ENCODE results near the gene MRPL47. TPM values are rescaled to one million over a fixed set of nuclear protein-coding genes. Genes with fewer than 3 reads are reported as not detected.

The MRPL47 gene
- 26.2 TPM for total RNA-seq
- 86.2 TPM for polyA plus RNA-seq (ENCODE audit: insufficient read depth, low read depth, low replicate concordance)
- long read RNA-seq, donor 1, transcript MRPL47-203 (7 exons, 1,370 nt) = major isoform, 22 of 24 reads
- long read RNA-seq, donor 1, partial matches to known transcripts = 0 of 24 reads
- long read RNA-seq, donor 1, other reads (novel, unspliced or antisense) = 0 of 24 reads
- long read RNA-seq, donor 2, transcript MRPL47-203 (7 exons, 1,370 nt) = major isoform, 22 of 76 reads
- long read RNA-seq, donor 2, partial matches to known transcripts = 50 of 76 reads
- long read RNA-seq, donor 2, other reads (novel, unspliced or antisense) = 0 of 76 reads
- long read RNA-seq, donor 3, transcript MRPL47-203 (7 exons, 1,370 nt) = major isoform, 28 of 31 reads
- long read RNA-seq, donor 3, partial matches to known transcripts = 0 of 31 reads
- long read RNA-seq, donor 3, other reads (novel, unspliced or antisense) = 0 of 31 reads
- long read RNA-seq, donor 4, transcript MRPL47-203 (7 exons, 1,370 nt) = major isoform, 16 of 316 reads
- long read RNA-seq, donor 4, partial matches to known transcripts = 278 of 316 reads
- long read RNA-seq, donor 4, other reads (novel, unspliced or antisense) = 21 of 316 reads
- long read RNA-seq, donor 5, partial matches to known transcripts = 0 of 4 reads
- long read RNA-seq, donor 5, other reads (novel, unspliced or antisense) = 0 of 4 reads
- long read RNA-seq, donor 6, transcript MRPL47-202 (6 exons, 673 nt) = minor isoform, 11 of 779 reads
- long read RNA-seq, donor 6, transcript MRPL47-203 (7 exons, 1,370 nt) = major isoform, 86 of 779 reads
- long read RNA-seq, donor 6, partial matches to known transcripts = 274 of 779 reads
- long read RNA-seq, donor 6, other reads (novel, unspliced or antisense) = 407 of 779 reads
- long read RNA-seq, donor 7, transcript MRPL47-203 (7 exons, 1,370 nt) = major isoform, 19 of 28 reads
- long read RNA-seq, donor 7, partial matches to known transcripts = 5 of 28 reads
- long read RNA-seq, donor 7, other reads (novel, unspliced or antisense) = 3 of 28 reads
- long read RNA-seq, donor 8, transcript MRPL47-202 (6 exons, 673 nt) = minor isoform, 5 of 407 reads
- long read RNA-seq, donor 8, transcript MRPL47-203 (7 exons, 1,370 nt) = major isoform, 30 of 407 reads
- long read RNA-seq, donor 8, partial matches to known transcripts = 248 of 407 reads
- long read RNA-seq, donor 8, other reads (novel, unspliced or antisense) = 123 of 407 reads
- long read RNA-seq, donor 9, transcript MRPL47-203 (7 exons, 1,370 nt) = major isoform, 19 of 24 reads
- long read RNA-seq, donor 9, transcript MRPL47-202 (6 exons, 673 nt) = minor isoform, 5 of 24 reads
- long read RNA-seq, donor 9, partial matches to known transcripts = 0 of 24 reads
- long read RNA-seq, donor 9, other reads (novel, unspliced or antisense) = 0 of 24 reads
- long read RNA-seq, donor 10, transcript MRPL47-203 (7 exons, 1,370 nt) = major isoform, 18 of 291 reads
- long read RNA-seq, donor 10, partial matches to known transcripts = 64 of 291 reads
- long read RNA-seq, donor 10, other reads (novel, unspliced or antisense) = 206 of 291 reads

- Histone ChIP-seq H3K9ac (ENCODE audit: low read length in 3 of 3) (peak within 1 kb of the TSS; percentile 97 to 98 (median 97)), H3K27me3 (ENCODE audit: control insufficient read depth, insufficient read depth, low read length) (no peaks in the 10 kb centered on the region), H3K36me3 (ENCODE audit: control insufficient read depth in 2 of 3, insufficient read depth in 3 of 3, low read length in 3 of 3) (peaks cover 2 to 9% (median 2%) of the 10 kb centered on the region in 3 donors), H3K4me3 (ENCODE audit: low read length in 3 of 3) (peak within 1 kb of the TSS; percentile 93 to 100 (median 99)), H3K9me3 (ENCODE audit: control insufficient read depth in 2 of 3, insufficient read depth in 1 of 3, low read length in 3 of 3) (no peaks in the 10 kb centered on the region), H3K4me1 (ENCODE audit: control insufficient read depth in 2 of 3, insufficient read depth in 2 of 3, low read depth in 1 of 3, low read length in 3 of 3) (peaks cover 0 to 5% (median 4%) of the 10 kb centered on the region in 3 donors), H3K27ac (ENCODE audit: low read depth in 2 of 2, low read length in 2 of 2) (peak within 1 kb of the TSS; percentile 94 to 97)
- DNase-seq (peak; percentile 95 to 99 (median 97)), FAIRE-seq (peak; percentile 91)
- intact Hi-C loops (cut with DNase I) = no loop called here
- TF ChIP-seq CTCF (IDR thresholded peaks at IDR 0.05; ENCODE audit: borderline replicate concordance, extremely low read depth, insufficient read depth) = no peak
These were observed at the start of gene MRPL47, which contains the start of gene NDUFB5 for GRCh38 chr3:179604321-179605078. Gene MRPL47, minus strand, starts transcription at chr3:179604638. Its CDS starts 14 bp downstream, at chr3:179604624. Gene NDUFB5, plus strand, starts transcription at chr3:179604794. Its CDS starts 22 bp downstream, at chr3:179604816.

GRCh38 chr3:179653096-179653797, 48.8 kb upstream of the MRPL47 start:
- peak overlapping the region; percentile 80 to 91 for H3K27ac ChIP-seq (ENCODE audit: low read depth in 2 of 2, low read length in 2 of 2)
- H3K9ac ChIP-seq (ENCODE audit: low read length in 3 of 3) = peak overlapping the region; percentile 54 to 82 (median 69)
- no peak for TF ChIP-seq CTCF (IDR thresholded peaks at IDR 0.05; ENCODE audit: borderline replicate concordance, extremely low read depth, insufficient read depth)
- intact Hi-C loops (cut with DNase I) = no loop called here
- H3K27me3 ChIP-seq (ENCODE audit: control insufficient read depth, insufficient read depth, low read length) = no peaks in the 10 kb centered on the region
- H3K4me1 ChIP-seq (ENCODE audit: control insufficient read depth in 2 of 3, insufficient read depth in 2 of 3, low read depth in 1 of 3, low read length in 3 of 3) = peaks cover 0 to 2% (median 0%) of the 10 kb centered on the region in 3 donors
- H3K4me3 ChIP-seq (ENCODE audit: low read length in 3 of 3) = peak overlapping the region; percentile 70 to 84 (median 79)
- DNase-seq = peak; percentile 86 to 91 (median 90)
- no peak for FAIRE-seq
- no peaks in the 10 kb centered on the region for H3K9me3 ChIP-seq (ENCODE audit: control insufficient read depth in 2 of 3, insufficient read depth in 1 of 3, low read length in 3 of 3)
- H3K36me3 ChIP-seq (ENCODE audit: control insufficient read depth in 2 of 3, insufficient read depth in 3 of 3, low read length in 3 of 3) = no peaks in the 10 kb centered on the region
